ENCODE data around the gene MBTD1. TPM values are rescaled to one million over a fixed set of nuclear protein-coding genes. Genes with fewer than 3 reads are reported as not detected.

MBTD1 gene
- total RNA-seq, 2 experiments from 2014 or later: 7.0 to 10.2 TPM

- no peaks in the 10 kb centered on the region for H3K9me3 Mint-ChIP-seq
- CTCF ChIA-PET: interaction anchor here (0.9 to 1.5 kb wide), 4 partner anchors 12 to 165 kb away, joined by 3 to 5 read pairs (median 4); partner anchors contain the start of gene NME1
- DNase-seq (peak; percentile 66), ATAC-seq (peak; percentile 26)
- H3K4me3 Mint-ChIP-seq: peak overlapping the region; percentile 84
- peaks cover 57% of the 10 kb centered on the region for H3K36me3 Mint-ChIP-seq (ENCODE audit: low read depth)
- TF ChIP-seq, protein P1, sequence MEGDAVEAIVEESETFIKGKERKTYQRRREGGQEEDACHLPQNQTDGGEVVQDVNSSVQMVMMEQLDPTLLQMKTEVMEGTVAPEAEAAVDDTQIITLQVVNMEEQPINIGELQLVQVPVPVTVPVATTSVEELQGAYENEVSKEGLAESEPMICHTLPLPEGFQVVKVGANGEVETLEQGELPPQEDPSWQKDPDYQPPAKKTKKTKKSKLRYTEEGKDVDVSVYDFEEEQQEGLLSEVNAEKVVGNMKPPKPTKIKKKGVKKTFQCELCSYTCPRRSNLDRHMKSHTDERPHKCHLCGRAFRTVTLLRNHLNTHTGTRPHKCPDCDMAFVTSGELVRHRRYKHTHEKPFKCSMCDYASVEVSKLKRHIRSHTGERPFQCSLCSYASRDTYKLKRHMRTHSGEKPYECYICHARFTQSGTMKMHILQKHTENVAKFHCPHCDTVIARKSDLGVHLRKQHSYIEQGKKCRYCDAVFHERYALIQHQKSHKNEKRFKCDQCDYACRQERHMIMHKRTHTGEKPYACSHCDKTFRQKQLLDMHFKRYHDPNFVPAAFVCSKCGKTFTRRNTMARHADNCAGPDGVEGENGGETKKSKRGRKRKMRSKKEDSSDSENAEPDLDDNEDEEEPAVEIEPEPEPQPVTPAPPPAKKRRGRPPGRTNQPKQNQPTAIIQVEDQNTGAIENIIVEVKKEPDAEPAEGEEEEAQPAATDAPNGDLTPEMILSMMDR (IDR thresholded peaks at IDR 0.05): no peak
- peaks cover 31% of the 10 kb centered on the region for H3K4me1 Mint-ChIP-seq (ENCODE audit: low read depth)
- no peaks in the 10 kb centered on the region for H3K27me3 Mint-ChIP-seq
- intact Hi-C loops (cut with micrococcal nuclease): no loop called here
- POLR2A ChIA-PET: interaction anchor here (0.6 to 5.6 kb wide), 7 partner anchors 10 to 300 kb away, joined by 3 to 71 read pairs (median 3); partner anchors contain the start of genes NME1 and TOB1
- H3K27ac Mint-ChIP-seq: peak overlapping the region; percentile 97
Observed at GRCh38 chr17:51165680-51166197, 94.1 kb downstream of the MBTD1 start.

GRCh38 chr17:51164911-51165679, 94.8 kb downstream of the MBTD1 start:
- intact Hi-C loops (cut with micrococcal nuclease): no loop called here
- POLR2A ChIA-PET: interaction anchor here (0.5 to 5.6 kb wide), 7 partner anchors 10 to 510 kb away, joined by 3 to 71 read pairs (median 3); partner anchors contain the start of gene NME1
- no peak for DNase-seq

DNA sequence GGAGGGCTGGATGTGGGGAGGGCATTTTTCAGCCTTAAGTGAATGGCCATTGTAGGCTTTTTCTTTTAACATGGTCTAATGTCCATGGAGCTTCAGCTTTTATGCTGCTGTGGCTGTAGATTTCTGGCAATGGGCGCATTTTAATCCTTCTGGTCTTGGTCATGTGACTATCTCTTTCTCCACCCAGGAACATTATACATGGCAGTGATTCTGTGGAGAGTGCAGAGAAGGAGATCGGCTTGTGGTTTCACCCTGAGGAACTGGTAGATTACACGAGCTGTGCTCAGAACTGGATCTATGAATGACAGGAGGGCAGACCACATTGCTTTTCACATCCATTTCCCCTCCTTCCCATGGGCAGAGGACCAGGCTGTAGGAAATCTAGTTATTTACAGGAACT, 98.3 kb downstream of the MBTD1 start:
- CTCF ChIA-PET: interaction anchor here (2.6 kb wide), 1 partner anchor 8 kb away, joined by 13 read pairs; the partner anchor contains the start of gene NME1
- H3K27ac Mint-ChIP-seq: no peak overlapping the region

More at GRCh38 chr17:51164911-51165679, 94.8 kb downstream of the MBTD1 start:
- TF ChIP-seq, protein P1 (IDR thresholded peaks at IDR 0.05): no peak
- peaks cover 53% of the 10 kb centered on the region for H3K36me3 Mint-ChIP-seq (ENCODE audit: low read depth)
- H3K4me1 Mint-ChIP-seq (ENCODE audit: low read depth): peaks cover 31% of the 10 kb centered on the region
- no peak for ATAC-seq
- peak overlapping the region; percentile 97 for H3K27ac Mint-ChIP-seq
- H3K9me3 Mint-ChIP-seq: no peaks in the 10 kb centered on the region
- CTCF ChIA-PET: interaction anchor here (1.1 to 1.5 kb wide), 5 partner anchors 12 to 768 kb away, joined by 3 to 5 read pairs (median 4); partner anchors contain the start of genes LRRC59 and NME1
- H3K27me3 Mint-ChIP-seq: no peaks in the 10 kb centered on the region
- H3K4me3 Mint-ChIP-seq: peak overlapping the region; percentile 84

DNA sequence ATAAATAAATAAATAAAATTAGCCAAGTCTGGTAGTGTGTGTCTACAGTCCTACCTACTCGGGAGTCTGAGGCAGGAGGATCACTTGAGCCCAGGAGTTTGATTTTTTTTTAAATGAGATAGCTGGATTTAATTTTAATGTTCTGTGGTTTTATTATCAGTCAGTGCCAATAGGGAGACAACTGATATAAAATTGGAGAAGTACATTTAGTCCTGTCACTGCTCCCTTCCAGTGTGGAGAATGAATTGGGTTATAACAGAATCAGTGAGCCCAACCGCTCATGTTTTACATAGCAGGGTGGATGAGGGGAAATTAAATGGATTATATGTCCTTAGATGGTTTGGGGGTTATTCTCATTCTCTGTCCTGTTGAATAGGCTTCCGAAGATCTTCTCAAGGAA, 100.2 kb downstream of the MBTD1 start:
- ATAC-seq (no peak), DNase-seq (no peak)
- H3K27me3 Mint-ChIP-seq: no peaks in the 10 kb centered on the region
- H3K4me3 Mint-ChIP-seq: no peak overlapping the region
- intact Hi-C loops (cut with micrococcal nuclease): loop anchor here (10.0 kb wide), 1 partner anchor 295 kb away; the partner anchor contains the start of gene TOB1
- peaks cover 51% of the 10 kb centered on the region for H3K36me3 Mint-ChIP-seq (ENCODE audit: low read depth)
- TF ChIP-seq, protein P1 (IDR thresholded peaks at IDR 0.05): no peak
- no peaks in the 10 kb centered on the region for H3K9me3 Mint-ChIP-seq
- no peak overlapping the region for H3K27ac Mint-ChIP-seq
- ChIA-PET CTCF (interaction anchor here (0.9 kb wide), 1 partner anchor 93 kb away, joined by 3 read pairs; no protein-coding TSS in a partner anchor), POLR2A (interaction anchor here (0.8 to 1.4 kb wide), 2 partner anchors 12 to 107 kb away, joined by 3 to 4 read pairs; no protein-coding TSS in a partner anchor)
- peaks cover 24% of the 10 kb centered on the region for H3K4me1 Mint-ChIP-seq (ENCODE audit: low read depth)

More for the DNA sequence above, 98.3 kb downstream of the MBTD1 start:
- intact Hi-C loops (cut with micrococcal nuclease): no loop called here
- H3K4me1 Mint-ChIP-seq (ENCODE audit: low read depth): peaks cover 28% of the 10 kb centered on the region
- peaks cover 51% of the 10 kb centered on the region for H3K36me3 Mint-ChIP-seq (ENCODE audit: low read depth)
- DNase-seq: no peak
- ATAC-seq: no peak
- H3K4me3 Mint-ChIP-seq: no peak overlapping the region
- H3K9me3 Mint-ChIP-seq: no peaks in the 10 kb centered on the region
- TF ChIP-seq, protein P1 (IDR thresholded peaks at IDR 0.05): no peak
- H3K27me3 Mint-ChIP-seq: no peaks in the 10 kb centered on the region
- POLR2A ChIA-PET: interaction anchor here (0.5 to 5.6 kb wide), 4 partner anchors 6 to 295 kb away, joined by 3 to 71 read pairs (median 6); partner anchors contain the start of genes NME1 and TOB1
